ENCODE results near the gene CAPN2. TPM values are rescaled to one million over a fixed set of nuclear protein-coding genes. Genes with fewer than 3 reads are reported as not detected.

Gene CAPN2
- total and polyA plus RNA-seq, 7 experiments from 2014 or later, result 57.6 to 195 (median 99.5) TPM

GRCh38 chr1:223683586-223684487, 28.5 kb upstream of the CAPN2 start:
- Histone ChIP-seq H3K9me3 (ENCODE audit: control insufficient read depth in 2 of 3, low read length in 3 of 3) (no peaks in the 10 kb centered on the region), H3K4me3 (ENCODE audit: low read length) (no peak overlapping the region), H3K27ac (ENCODE audit: low read depth, low read length) (no peak overlapping the region), H3K27me3 (ENCODE audit: control insufficient read depth in 2 of 2, insufficient read depth in 2 of 2, low read length in 2 of 2) (no peaks in the 10 kb centered on the region), H3K36me3 (ENCODE audit: control insufficient read depth in 2 of 3, insufficient read depth in 3 of 3, low read length in 3 of 3) (no peaks in the 10 kb centered on the region), H3K4me1 (ENCODE audit: control insufficient read depth in 2 of 2, insufficient read depth in 2 of 2, low read length in 2 of 2) (no peaks in the 10 kb centered on the region)
- ChIA-PET POLR2A (interaction anchor here (0.7 kb wide), 1 partner anchor 9 kb away, joined by 3 read pairs; no protein-coding TSS in a partner anchor), CTCF (interaction anchor here (0.6 to 2.0 kb wide), 13 partner anchors 9 to 1634 kb away, joined by 3 to 21 read pairs (median 4); no protein-coding TSS in a partner anchor)
- Mint-ChIP-seq H3K4me3 (no peak overlapping the region), H3K27me3 (peaks cover 0 to 30% (median 6%) of the 10 kb centered on the region in 5 donors), H3K9me3 (peaks cover 0 to 6% (median 2%) of the 10 kb centered on the region in 11 donors), H3K27ac (no peak overlapping the region), H3K4me1 (no peaks in the 10 kb centered on the region), H3K36me3 (peaks cover 0 to 3% (median 0%) of the 10 kb centered on the region in 5 donors)
- DNase-seq (peak in 8 of 9 donors; percentile 26 to 69 (median 50)), ATAC-seq (peak; percentile 81)
- intact Hi-C loops (cut with micrococcal nuclease), result loop anchor here (1.0 to 5.0 kb wide), 6 partner anchors 152 to 946 kb away; partner anchors contain the start of gene SUSD4 (in 1 of the 2)

GRCh38 chr1:223684488-223684792, 27.9 kb upstream of the CAPN2 start:
- Histone ChIP-seq H3K36me3 (ENCODE audit: control insufficient read depth in 2 of 3, insufficient read depth in 3 of 3, low read length in 3 of 3) (no peaks in the 10 kb centered on the region), H3K9me3 (ENCODE audit: control insufficient read depth in 2 of 3, low read length in 3 of 3) (no peaks in the 10 kb centered on the region), H3K4me1 (ENCODE audit: control insufficient read depth in 2 of 2, insufficient read depth in 2 of 2, low read length in 2 of 2) (no peaks in the 10 kb centered on the region), H3K27ac (ENCODE audit: low read depth, low read length) (no peak overlapping the region), H3K4me3 (ENCODE audit: low read length) (no peak overlapping the region), H3K27me3 (ENCODE audit: control insufficient read depth in 2 of 2, insufficient read depth in 2 of 2, low read length in 2 of 2) (no peaks in the 10 kb centered on the region)
- Mint-ChIP-seq H3K36me3 (peaks cover 0 to 3% (median 0%) of the 10 kb centered on the region in 5 donors), H3K4me1 (no peaks in the 10 kb centered on the region), H3K27me3 (peaks cover 0 to 30% (median 6%) of the 10 kb centered on the region in 5 donors), H3K4me3 (no peak overlapping the region), H3K9me3 (peaks cover 0 to 6% (median 2%) of the 10 kb centered on the region in 11 donors), H3K27ac (no peak overlapping the region)
- CTCF ChIA-PET, result interaction anchor here (0.7 to 2.0 kb wide), 5 partner anchors 65 to 561 kb away, joined by 3 to 21 read pairs (median 7); no protein-coding TSS in a partner anchor
- ATAC-seq (no peak), DNase-seq (no peak)
- intact Hi-C loops (cut with micrococcal nuclease), result loop anchor here (1.0 to 5.0 kb wide), 6 partner anchors 152 to 946 kb away; partner anchors contain the start of gene SUSD4 (in 1 of the 2)
- POLR2A ChIA-PET, result no interaction called here

- no peak for ATAC-seq
- no peak overlapping the region for H3K27ac Mint-ChIP-seq
- intact Hi-C loops (cut with micrococcal nuclease), result no loop called here
- no peak for DNase-seq
- H3K9me3 ChIP-seq (ENCODE audit: control insufficient read depth in 2 of 3, low read length in 3 of 3), result no peaks in the 10 kb centered on the region
- H3K4me3 ChIP-seq (ENCODE audit: low read length), result no peak overlapping the region
- peaks cover 0 to 6% (median 2%) of the 10 kb centered on the region in 11 donors for H3K9me3 Mint-ChIP-seq
- no peaks in the 10 kb centered on the region for H3K36me3 ChIP-seq (ENCODE audit: control insufficient read depth in 2 of 3, insufficient read depth in 3 of 3, low read length in 3 of 3)
- no peak overlapping the region for H3K27ac ChIP-seq (ENCODE audit: low read depth, low read length)
- ChIA-PET POLR2A (no interaction called here), CTCF (no interaction called here)
- no peak overlapping the region for H3K4me3 Mint-ChIP-seq
- H3K4me1 Mint-ChIP-seq, result no peaks in the 10 kb centered on the region
- peaks cover 0 to 3% (median 0%) of the 10 kb centered on the region in 5 donors for H3K36me3 Mint-ChIP-seq
- no peaks in the 10 kb centered on the region for H3K4me1 ChIP-seq (ENCODE audit: control insufficient read depth in 2 of 2, insufficient read depth in 2 of 2, low read length in 2 of 2)
- H3K27me3 Mint-ChIP-seq, result peaks cover 0 to 13% (median 4%) of the 10 kb centered on the region in 5 donors
- H3K27me3 ChIP-seq (ENCODE audit: control insufficient read depth in 2 of 2, insufficient read depth in 2 of 2, low read length in 2 of 2), result no peaks in the 10 kb centered on the region
Measured at GRCh38 chr1:223691121-223691520, 21.2 kb upstream of the CAPN2 start.

GRCh38 chr1:223695014-223695548, 17.3 kb upstream of the CAPN2 start:
- H3K9me3 Mint-ChIP-seq, result peaks cover 0 to 2% (median 0%) of the 10 kb centered on the region in 11 donors

GRCh38 chr1:223695941-223696340, 16.4 kb upstream of the CAPN2 start:
- Mint-ChIP-seq H3K36me3 (no peaks in the 10 kb centered on the region), H3K4me1 (peaks cover 0 to 11% (median 6%) of the 10 kb centered on the region in 7 donors), H3K4me3 (no peak overlapping the region), H3K9me3 (peaks cover 0 to 2% (median 0%) of the 10 kb centered on the region in 11 donors), H3K27ac (no peak overlapping the region), H3K27me3 (peaks cover 0 to 5% (median 0%) of the 10 kb centered on the region in 5 donors)
- no peaks in the 10 kb centered on the region for H3K9me3 ChIP-seq (ENCODE audit: control insufficient read depth in 2 of 3, low read length in 3 of 3)
- intact Hi-C loops (cut with micrococcal nuclease), result loop anchor here (5.0 kb wide), 5 partner anchors 151 to 904 kb away; partner anchors contain the start of genes NVL (in 1 of the 2) and TP53BP2 (in 1 of the 2)
- POLR2A ChIA-PET, result interaction anchor here (0.6 kb wide), 1 partner anchor 145 kb away, joined by 4 read pairs; no protein-coding TSS in a partner anchor
- no peaks in the 10 kb centered on the region for H3K36me3 ChIP-seq (ENCODE audit: control insufficient read depth in 2 of 3, insufficient read depth in 3 of 3, low read length in 3 of 3)
- H3K27ac ChIP-seq (ENCODE audit: low read depth, low read length), result no peak overlapping the region
- H3K27me3 ChIP-seq (ENCODE audit: control insufficient read depth in 2 of 2, insufficient read depth in 2 of 2, low read length in 2 of 2), result no peaks in the 10 kb centered on the region
- no peaks in the 10 kb centered on the region for H3K4me1 ChIP-seq (ENCODE audit: control insufficient read depth in 2 of 2, insufficient read depth in 2 of 2, low read length in 2 of 2)
- CTCF ChIA-PET, result interaction anchor here (0.6 to 1.5 kb wide), 9 partner anchors 10 to 356 kb away, joined by 3 to 8 read pairs (median 3); partner anchors contain the start of gene CAPN2
- ATAC-seq (no peak), DNase-seq (no peak)
- no peak overlapping the region for H3K4me3 ChIP-seq (ENCODE audit: low read length)

More at GRCh38 chr1:223695014-223695548, 17.3 kb upstream of the CAPN2 start:
- H3K36me3 Mint-ChIP-seq, result no peaks in the 10 kb centered on the region
- peaks cover 0 to 5% (median 0%) of the 10 kb centered on the region in 5 donors for H3K27me3 Mint-ChIP-seq
- Histone ChIP-seq H3K4me1 (ENCODE audit: control insufficient read depth in 2 of 2, insufficient read depth in 2 of 2, low read length in 2 of 2) (no peaks in the 10 kb centered on the region), H3K36me3 (ENCODE audit: control insufficient read depth in 2 of 3, insufficient read depth in 3 of 3, low read length in 3 of 3) (no peaks in the 10 kb centered on the region), H3K4me3 (ENCODE audit: low read length) (no peak overlapping the region), H3K27ac (ENCODE audit: low read depth, low read length) (no peak overlapping the region), H3K9me3 (ENCODE audit: control insufficient read depth in 2 of 3, low read length in 3 of 3) (no peaks in the 10 kb centered on the region), H3K27me3 (ENCODE audit: control insufficient read depth in 2 of 2, insufficient read depth in 2 of 2, low read length in 2 of 2) (no peaks in the 10 kb centered on the region)
- intact Hi-C loops (cut with micrococcal nuclease), result loop anchor here (5.0 kb wide), 5 partner anchors 152 to 903 kb away; partner anchors contain the start of genes NVL (in 1 of the 2) and TP53BP2 (in 1 of the 2)
- H3K4me3 Mint-ChIP-seq, result no peak overlapping the region
- peaks cover 0 to 11% (median 6%) of the 10 kb centered on the region in 7 donors for H3K4me1 Mint-ChIP-seq
- ChIA-PET CTCF (interaction anchor here (0.9 to 1.3 kb wide), 7 partner anchors 9 to 356 kb away, joined by 3 to 5 read pairs (median 3); no protein-coding TSS in a partner anchor), POLR2A (no interaction called here)
- ATAC-seq (no peak), DNase-seq (no peak)
- no peak overlapping the region for H3K27ac Mint-ChIP-seq

GRCh38 chr1:223700388-223700918, 11.9 kb upstream of the CAPN2 start:
- Mint-ChIP-seq H3K4me3 (no peak overlapping the region), H3K4me1 (peaks cover 0 to 15% (median 6%) of the 10 kb centered on the region in 7 donors), H3K36me3 (peaks cover 0 to 5% (median 0%) of the 10 kb centered on the region in 5 donors), H3K9me3 (peaks cover 0 to 2% (median 0%) of the 10 kb centered on the region in 11 donors), H3K27me3 (peaks cover 0 to 11% (median 0%) of the 10 kb centered on the region in 5 donors), H3K27ac (peak overlapping the region in 2 of 9 donors; percentile 23 to 56)
- Histone ChIP-seq H3K4me1 (ENCODE audit: control insufficient read depth in 2 of 2, insufficient read depth in 2 of 2, low read length in 2 of 2) (no peaks in the 10 kb centered on the region), H3K4me3 (ENCODE audit: low read length) (no peak overlapping the region), H3K27ac (ENCODE audit: low read depth, low read length) (no peak overlapping the region), H3K27me3 (ENCODE audit: control insufficient read depth in 2 of 2, insufficient read depth in 2 of 2, low read length in 2 of 2) (no peaks in the 10 kb centered on the region), H3K9me3 (ENCODE audit: control insufficient read depth in 2 of 3, low read length in 3 of 3) (no peaks in the 10 kb centered on the region), H3K36me3 (ENCODE audit: control insufficient read depth in 2 of 3, insufficient read depth in 3 of 3, low read length in 3 of 3) (no peaks in the 10 kb centered on the region)
- ChIA-PET CTCF (interaction anchor here (0.6 to 1.3 kb wide), 2 partner anchors 49 to 50 kb away, joined by 3 to 7 read pairs; no protein-coding TSS in a partner anchor), POLR2A (interaction anchor here (1.1 to 1.2 kb wide), 2 partner anchors 16 to 49 kb away, joined by 3 read pairs; no protein-coding TSS in a partner anchor)
- DNase-seq (no peak), ATAC-seq (no peak)
- intact Hi-C loops (cut with micrococcal nuclease), result no loop called here
